MM.1S (cell line): ENCODE measurements around the gene COLEC12.

ENCODE experiments used
- EZH2 ChIP-seq: fragments of 300-600 bp; sonication (generic); optimal IDR thresholded peaks from 2 replicates; pipeline ENCODE3; 2017; ENCODE audit warnings: low read depth, mild to moderate bottlenecking, antibody characterized with exemption, low read length, mixed read lengths
- EZH2phosphoT487 ChIP-seq: fragments of 300-600 bp; sonication (generic); IDR thresholded peaks from 2 replicates; pipeline ENCODE4 v1.6.1; 2018; ENCODE audit warnings: antibody characterized with exemption, low read length
- TF ChIP-seq, protein P1 (sequence below): fragments of 300-600 bp; sonication (generic); IDR thresholded peaks from 2 replicates; pipeline ENCODE4 v1.5.1; 2016; ENCODE audit warnings: antibody characterized with exemption, low read length, mixed read lengths

DNA sequence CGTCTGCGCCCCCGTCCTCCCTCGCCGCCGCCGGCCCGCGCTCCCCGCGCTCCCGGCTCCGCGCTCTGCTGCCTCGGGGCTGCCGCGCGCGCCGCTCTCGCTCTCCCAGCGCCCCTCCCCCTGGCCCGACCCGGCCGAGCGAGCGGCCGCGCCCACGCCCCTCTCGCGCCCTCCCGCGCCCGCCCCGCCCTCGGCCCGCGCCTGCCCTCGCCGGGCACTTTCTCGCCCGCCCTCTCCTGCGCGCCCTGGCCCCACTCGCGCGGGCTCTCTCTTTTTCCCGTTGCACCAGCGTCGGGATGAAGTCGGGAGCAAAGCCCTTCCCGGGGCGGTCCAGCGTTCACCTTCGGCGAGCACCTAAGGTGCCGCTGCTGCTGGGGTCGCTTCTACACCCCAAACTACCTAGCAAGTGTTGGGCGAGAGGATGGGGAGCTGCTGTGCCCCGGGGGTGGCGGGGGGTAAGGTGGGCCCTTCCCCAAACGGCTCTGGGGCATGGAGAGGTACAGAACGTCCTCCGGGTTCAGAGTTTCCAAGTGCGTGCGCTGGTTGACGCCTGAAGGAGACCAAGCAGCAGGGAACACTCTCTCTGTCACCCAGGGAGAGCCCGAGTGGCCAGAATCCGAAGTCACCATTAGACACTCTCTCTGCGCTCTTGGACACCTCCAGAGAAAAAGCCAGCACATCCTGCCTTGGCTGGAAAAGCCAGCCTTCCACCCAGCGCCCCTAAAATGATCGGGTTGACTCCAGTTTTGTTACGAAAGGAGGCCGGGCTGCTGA lies at the start of gene COLEC12:
- TF ChIP-seq, protein P1, sequence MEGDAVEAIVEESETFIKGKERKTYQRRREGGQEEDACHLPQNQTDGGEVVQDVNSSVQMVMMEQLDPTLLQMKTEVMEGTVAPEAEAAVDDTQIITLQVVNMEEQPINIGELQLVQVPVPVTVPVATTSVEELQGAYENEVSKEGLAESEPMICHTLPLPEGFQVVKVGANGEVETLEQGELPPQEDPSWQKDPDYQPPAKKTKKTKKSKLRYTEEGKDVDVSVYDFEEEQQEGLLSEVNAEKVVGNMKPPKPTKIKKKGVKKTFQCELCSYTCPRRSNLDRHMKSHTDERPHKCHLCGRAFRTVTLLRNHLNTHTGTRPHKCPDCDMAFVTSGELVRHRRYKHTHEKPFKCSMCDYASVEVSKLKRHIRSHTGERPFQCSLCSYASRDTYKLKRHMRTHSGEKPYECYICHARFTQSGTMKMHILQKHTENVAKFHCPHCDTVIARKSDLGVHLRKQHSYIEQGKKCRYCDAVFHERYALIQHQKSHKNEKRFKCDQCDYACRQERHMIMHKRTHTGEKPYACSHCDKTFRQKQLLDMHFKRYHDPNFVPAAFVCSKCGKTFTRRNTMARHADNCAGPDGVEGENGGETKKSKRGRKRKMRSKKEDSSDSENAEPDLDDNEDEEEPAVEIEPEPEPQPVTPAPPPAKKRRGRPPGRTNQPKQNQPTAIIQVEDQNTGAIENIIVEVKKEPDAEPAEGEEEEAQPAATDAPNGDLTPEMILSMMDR: no peak
- TF ChIP-seq EZH2phosphoT487 (no peak), EZH2 (no peak)
